HG03571 (cell line): ENCODE measurements around the gene SPIB.

ENCODE experiments used
- ATAC-seq: cut with Tn5 transposase; IDR thresholded peaks from one replicate; pipeline ENCODE4 v1.9.1; 2021; ENCODE audit not compliant: unreplicated experiment

Gene SPIB

DNA sequence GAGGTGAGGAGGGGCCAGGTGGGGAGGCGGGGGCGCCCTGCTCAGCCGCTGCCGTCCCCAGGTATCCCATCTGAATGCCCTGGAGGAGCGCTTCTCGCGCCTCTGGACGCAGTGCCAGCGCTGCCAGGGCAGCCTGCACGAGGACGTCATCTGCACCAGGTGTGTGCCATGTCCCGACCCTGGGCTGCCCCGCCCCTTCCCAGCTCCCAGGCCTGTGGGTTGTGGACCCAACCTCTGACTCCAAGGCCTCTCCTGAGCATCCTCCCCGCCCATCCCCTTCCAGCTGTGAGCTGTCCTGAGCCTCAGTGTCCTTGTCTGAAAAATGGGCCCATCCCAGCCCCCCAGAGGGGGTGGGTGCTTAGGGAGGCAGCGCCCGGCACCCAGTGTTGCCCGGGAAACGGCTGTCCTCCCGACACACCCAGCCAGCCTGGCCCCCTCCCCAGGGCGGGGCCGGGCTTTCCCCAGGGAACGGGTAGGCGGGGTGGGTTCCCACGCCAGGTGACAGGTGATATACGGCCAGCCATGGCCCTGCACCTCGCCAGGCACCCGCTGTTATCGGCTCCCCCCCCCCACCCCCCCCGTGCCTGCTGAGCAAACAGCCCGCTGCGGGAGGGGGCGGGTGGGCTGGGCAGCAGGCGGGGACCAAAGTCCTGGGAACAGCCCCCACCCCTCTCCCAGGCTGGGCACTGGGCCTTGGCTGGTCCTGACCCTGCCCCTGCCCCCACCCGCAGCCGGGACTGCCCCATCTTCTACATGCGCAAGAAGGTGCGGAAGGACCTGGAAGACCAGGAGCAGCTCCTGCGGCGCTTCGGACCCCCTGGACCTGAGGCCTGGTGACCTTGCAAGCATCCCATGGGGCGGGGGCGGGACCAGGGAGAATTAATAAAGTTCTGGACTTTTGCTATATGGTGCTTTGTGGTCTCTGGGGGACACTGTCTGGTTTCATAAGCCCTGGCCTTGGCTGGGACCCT is 1.3 kb upstream of the SPIB start:
- ATAC-seq: no peak

DNA sequence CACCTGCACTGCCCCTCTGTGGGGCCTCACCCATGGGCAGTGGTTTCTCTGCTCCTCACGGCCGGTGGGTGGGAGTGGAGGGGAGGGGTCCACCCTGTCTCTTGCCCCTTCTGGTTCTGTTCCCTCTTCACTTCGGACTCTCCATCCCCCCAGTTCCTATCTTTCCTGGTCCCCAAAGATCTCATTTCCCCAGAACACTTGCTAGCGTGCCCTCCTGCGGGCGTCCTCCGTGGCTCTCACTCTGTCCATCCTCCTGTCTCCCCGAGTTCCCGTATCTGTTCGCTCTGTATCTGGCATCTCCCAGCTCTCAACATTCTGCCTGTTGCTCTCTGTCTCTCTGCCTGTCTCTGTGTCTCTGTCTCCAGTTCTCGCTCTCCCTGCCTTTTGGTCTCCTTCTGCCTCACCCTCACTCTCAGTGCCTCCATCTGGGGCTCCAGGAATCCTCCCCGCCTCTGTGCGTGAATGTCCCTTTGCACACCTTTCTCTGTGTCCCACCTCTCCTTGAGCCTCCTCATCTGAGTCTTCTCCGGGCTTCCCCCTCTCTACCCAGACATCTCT is 363 bp downstream of the SPIB start:
- no peak for ATAC-seq

DNA sequence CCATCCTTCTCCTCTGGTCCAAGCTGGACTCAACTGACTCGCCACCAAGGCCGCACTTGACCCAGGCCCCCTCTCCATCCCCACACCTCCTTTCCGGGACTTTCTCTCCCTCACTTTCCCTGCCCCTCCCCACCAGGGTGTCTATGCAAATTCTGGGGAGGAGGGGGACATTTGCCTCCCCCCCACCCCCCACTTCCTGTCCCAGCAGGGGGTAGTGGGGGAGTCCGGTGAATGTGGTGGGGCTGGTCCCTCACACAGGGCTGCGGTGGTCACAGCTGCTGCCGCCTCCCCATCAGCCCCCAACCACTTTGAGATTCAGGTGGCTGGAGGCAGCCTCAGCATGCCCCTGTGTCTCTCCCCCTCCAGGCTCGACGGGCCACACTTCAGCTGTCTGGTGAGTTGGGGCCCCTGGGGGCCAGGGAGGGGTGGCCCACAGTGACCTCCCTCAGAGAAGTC is 870 bp downstream of the SPIB start:
- no peak for ATAC-seq

DNA sequence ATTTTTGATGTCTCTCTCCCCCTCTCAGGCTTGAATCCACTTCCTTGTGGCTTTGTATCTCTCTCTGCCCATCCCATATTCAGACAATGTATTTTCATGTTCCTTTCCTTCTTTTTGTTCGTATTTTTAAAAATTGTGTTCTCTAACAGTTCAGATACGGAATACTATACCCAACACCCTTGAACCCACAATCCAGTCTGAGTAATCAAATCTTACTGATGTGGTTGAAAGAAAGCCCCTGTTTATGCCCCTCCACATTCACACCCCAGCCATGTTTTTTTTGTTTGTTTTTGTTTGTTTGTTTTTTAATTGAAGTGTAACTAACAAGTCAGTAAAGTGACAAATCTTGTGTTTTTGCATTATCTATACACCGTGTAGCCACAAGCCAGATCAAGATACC is 1.4 kb downstream of the SPIB start:
- no peak for ATAC-seq

DNA sequence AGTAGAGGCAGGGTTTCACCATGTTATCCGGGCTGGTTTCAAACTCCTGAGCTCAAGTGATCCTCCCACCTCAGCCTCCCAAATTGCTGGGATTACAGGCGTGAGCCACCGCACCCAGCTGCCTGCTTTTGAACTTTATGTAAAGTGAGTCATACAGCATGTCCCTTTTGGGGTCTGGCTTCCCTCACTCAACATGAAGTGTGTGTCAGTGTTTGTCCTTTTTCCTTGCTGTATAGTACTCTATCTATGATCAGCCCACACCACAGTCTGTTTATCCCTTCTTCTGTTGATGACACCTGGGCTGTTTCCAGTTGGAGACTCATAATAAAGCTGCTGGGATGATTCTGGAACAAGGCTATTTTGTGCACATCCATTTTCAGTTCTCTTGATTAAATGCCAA is 2.1 kb downstream of the SPIB start:
- ATAC-seq: no peak

DNA sequence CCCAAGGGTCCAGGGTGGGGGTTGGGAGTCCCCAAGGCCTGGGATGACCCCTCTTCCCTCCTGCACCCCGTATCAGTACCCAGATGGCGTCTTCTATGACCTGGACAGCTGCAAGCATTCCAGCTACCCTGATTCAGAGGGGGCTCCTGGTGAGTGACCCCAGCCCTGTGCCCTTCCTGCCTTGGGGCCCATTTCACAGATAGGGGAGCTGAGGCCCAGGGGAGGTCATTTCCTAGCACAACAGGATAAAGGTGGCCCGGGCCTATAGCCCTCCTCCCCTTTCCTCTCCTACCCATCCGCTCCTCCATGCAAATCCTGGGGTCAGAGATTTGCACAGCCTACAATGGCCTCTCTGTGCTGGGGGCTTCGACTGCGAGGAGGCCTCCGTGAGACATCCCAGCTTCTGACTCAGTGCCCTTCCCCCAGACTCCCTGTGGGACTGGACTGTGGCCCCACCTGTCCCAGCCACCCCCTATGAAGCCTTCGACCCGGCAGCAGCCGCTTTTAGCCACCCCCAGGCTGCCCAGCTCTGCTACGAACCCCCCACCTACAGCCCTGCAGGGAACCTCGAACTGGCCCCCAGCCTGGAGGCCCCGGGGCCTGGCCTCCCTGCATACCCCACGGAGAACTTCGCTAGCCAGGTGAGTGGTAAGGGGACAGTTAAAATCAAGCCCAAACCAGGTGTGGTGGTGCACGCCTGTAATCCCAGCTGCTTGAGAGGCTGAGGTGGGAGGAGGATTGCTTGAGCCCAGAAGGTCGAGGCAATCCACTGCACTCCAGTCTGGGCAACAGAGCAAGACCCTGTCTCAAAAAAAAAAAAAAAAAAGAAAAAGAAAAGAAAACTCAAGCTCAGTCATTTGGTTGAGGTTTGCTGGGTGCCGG is 3.9 kb downstream of the SPIB start:
- ATAC-seq: no peak

DNA sequence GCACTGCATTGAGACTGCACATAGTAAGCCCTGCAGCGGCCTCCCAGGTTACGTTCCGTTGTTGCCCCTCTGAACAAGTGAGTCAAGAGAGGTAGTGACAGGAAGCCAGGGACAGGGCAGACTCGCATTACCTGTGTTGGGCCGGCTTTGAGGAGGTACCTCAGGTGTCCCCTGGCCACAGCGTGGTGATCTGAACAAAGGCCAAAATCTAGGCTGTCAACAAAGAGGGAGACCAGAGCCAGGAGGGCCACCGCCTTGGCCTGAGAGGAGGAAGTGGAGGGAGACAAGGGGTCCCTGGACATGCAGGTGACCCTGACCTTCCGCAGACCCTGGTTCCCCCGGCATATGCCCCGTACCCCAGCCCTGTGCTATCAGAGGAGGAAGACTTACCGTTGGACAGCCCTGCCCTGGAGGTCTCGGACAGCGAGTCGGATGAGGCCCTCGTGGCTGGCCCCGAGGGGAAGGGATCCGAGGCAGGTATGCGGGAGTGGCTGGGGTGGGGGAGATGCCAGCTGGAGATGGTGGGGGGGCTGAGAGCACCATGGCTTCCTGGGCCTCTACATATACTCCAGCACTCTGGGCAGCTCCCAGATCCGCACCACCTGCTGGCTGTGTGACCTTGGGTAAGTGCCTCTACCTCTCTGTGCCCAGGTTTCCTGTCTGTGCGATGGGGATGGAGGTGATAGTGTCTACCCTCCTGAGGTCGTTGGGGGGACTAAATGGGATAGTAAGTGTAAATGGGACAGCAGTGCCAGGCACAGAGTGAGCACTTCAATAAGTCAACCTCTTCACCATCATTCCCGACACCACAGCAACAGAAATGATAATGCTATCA is 4.8 kb downstream of the SPIB start:
- no peak for ATAC-seq

DNA sequence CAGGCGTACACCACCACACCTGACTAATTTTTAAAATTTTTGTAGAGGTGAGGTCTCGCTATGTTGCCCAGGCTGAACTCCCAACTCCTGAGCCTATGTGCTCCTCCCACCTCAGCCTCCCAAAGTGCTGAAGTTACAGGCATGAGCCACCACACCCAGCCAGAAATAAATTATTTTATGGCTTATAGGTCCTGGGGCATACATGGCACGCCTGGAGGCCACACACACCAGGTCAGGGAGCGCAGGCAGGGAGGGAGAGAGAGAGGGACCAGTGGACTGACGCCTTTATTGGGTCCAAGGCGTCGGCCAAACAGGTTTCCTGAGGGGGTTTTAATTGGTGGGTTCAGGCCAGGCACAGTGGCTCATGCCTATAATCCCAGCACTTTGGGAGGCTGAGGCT is 6.8 kb downstream of the SPIB start:
- ATAC-seq: no peak

DNA sequence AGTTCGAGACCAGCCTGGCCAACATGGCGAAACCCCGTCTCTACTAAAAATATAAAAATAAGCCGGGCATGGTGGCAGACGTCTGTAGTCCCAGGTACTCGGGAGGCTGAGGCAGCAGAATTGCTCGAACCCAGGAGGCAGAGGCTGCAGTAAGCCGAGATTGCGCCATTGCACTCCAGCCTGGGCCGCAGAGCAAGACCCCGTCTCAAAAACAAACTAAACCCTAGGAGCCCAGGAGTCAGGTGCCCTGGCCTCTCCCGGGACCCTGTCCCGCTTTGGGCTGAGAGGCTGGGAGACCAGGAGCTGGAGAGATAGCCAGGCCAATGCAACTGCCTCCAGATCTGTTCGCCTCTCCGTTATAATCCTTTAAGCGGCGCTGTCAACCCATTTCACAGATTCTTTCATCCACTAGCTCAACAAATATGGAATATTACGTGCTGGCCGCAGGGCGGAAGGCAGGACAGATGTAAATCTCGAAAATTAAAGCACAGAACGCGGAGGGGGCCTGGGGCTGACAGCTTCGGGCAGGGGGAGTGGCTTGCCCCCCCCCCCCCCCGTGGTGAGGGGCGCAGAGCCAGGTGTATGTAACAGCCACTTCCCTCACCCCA is 8.7 kb downstream of the SPIB start:
- no peak for ATAC-seq

DNA sequence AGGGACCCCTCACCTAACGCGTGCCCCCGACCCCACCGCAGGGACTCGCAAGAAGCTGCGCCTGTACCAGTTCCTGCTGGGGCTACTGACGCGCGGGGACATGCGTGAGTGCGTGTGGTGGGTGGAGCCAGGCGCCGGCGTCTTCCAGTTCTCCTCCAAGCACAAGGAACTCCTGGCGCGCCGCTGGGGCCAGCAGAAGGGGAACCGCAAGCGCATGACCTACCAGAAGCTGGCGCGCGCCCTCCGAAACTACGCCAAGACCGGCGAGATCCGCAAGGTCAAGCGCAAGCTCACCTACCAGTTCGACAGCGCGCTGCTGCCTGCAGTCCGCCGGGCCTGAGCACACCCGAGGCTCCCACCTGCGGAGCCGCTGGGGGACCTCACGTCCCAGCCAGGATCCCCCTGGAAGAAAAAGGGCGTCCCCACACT is 9.3 kb downstream of the SPIB start:
- ATAC-seq: no peak

DNA sequence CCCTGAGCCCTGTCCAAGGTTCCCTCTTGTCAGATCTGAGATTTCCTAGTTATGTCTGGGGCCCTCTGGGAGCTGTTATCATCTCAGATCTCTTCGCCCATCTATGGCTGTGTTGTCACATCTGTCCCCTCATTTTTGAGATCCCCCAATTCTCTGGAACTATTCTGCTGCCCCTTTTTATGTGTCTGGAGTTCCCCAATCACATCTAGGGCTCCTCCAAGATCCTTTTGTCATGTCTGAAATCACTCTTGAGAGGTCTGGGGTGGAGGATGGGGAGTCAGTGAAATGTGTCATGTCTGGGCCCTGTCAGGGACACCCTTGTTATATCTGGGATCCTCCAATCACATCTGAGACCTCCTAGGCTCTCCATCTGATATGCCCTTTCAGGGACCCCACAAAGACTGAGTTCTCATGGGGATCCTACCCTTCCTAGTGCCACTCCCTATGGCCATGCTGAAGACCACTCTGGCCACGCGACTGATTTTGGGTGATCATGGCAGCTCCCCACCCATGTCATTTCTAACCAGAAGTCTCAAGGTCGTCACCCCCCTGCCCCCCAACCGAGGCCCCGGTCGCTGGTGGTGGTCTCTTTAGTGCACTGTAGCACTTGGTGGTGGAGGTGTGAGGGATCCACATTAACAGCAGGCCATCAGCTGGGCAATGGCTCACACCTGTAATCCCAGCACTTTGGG is 10.2 kb downstream of the SPIB start:
- ATAC-seq: no peak

DNA sequence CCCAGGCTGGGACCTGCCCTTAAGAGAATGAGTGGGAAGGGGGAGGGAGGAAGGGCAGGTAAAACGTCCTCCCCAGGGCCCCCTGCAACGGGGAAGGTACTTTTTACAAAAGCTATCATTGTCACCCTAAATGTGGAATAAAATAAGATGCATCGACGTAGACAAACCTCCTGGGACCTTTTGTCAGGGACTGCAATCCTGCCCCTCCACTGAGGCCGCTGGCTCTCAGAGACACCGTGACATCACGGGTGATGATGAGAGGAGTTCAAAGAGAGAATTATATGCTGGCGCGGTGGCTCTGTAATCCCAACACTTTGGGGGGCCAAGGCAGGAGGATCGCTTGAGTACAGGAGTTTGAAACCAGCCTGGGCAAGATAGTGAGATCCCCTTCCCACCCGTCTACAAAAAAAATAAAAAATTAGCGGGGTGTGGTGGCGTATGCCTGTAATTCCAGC is 12.2 kb downstream of the SPIB start:
- no peak for ATAC-seq

DNA sequence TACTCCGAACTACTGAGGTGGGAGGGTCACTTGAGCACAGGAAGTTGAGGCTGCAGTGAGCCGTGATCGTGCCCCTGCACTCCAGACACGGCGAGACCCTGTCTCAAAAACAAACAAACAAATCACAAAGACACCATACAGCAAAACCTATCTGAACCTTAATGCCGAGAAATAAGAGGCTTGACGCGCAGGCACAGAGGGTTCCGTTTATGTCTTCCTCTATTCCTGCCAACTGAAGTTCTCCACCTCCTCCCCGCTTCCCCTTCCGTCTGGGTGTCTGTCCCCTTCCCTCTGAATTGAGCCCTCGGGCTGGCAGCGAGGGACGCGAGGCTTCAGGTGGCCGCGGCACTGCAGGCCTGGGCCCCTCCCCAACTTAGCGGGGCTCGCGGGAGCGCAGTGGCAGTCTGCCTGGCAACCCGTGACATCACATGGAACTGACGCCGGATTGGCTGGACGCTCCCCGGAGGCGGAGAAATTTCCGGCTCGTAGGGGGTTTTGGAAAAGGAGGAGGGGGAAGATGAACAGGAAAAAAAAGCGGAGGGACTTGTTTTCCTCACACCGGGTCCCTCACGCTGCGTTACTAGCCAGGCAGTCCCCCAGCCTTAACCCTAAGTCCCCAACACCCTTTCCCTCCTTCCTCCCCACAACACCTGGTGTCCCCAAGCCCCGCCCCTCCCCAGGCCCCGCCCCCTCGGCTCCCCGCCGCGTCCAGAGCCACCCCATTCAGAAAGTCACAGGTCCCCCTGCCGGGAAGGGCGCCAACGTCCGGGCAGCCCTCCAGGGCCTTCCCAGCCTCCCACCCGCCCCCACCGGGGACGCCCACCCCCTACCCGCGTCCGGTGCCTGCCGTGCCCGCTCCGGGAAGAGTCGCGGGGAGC is 12.8 kb downstream of the SPIB start:
- peak; percentile 65 for ATAC-seq

DNA sequence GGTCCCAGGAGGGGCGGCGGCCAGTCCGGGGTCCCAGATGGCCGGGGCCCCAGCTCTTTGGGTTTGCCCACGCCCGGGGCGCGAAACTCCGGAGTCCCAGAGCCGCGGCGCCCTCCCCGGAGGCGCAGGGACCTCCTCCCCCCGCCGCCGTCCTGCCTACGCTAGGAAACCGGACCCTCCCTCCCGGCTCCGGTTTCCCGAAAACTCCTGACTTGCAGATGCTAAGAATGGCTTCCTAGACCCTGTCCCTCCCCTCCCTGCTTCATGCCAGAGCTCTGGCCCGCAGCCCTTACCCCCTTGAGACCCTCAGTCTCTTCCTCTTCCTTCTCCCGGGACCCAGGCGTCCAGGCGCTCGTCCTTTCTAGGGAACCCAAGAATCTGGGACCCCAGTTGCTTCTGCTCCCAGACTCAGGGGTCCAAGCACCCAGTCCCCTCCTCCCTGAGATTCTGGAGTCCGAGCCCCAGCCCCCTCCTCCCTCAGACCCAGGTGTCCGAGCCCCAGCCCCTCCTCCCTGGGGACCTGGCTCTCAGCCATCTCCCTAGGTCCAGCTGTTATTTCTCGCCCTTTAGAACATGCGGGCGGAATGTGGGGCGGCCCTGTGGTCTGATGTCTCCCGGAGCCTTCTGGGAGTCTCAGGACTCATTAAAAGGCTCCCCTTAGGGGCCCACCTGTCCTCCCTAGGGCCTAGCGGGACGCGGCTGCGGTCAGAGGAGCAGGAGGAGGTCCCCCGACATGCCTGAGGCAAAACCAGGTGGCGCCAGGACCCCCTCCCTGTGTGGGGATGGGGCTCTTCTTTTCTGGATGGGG is 13.7 kb downstream of the SPIB start, which contains the start of gene MYBPC2:
Gene MYBPC2 (plus strand): TSS at position 672 of the 808 bp plus-strand sequence. CDS start 62 bp downstream, at position 734.
- ATAC-seq: no peak

DNA sequence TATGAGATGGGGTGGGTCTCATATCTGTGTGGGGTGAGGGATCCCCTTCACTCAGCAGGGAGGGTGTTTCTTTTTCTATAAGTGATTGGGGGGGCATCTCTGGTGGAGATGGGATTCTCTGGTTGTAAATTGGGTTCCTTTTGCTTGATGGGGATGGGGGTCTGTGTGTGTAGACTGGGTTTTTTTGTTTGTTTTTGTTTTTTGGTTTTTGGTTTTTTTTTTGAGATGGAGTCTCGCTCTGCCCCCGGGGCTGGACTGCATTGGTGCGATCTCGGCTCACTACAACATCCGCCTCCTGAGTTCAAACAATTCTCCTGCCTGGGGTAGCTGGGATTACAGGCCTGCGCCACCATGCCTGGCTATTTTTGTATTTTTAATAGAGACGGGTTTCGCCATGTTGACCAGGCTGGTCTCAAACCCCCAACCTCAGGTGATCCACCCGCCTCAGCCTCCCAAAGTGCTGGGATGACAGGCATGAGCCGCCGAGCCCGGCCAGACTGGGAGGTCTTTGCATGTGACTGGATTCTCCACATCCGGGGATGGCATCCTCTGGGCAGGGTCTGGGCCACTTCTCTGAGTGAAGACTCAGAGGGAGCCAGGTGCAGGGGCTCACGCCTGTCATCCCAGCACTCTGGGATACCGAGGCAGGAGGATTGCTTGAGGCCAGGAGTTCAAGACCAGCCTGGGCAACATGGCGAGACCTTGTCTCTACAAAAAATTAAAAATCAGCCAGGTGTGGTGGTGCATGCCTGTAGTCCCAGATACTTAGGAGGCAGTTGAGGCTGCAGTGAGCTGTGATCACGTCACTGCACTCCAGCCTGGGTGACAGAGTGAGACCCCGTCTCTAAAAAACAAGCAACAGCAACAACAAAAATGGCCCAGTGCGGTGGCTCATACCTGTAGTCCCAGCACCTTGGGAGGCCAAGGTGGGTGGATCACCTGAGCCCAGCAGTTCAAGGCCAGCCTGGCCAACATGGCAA is 14.8 kb downstream of the SPIB start:
- no peak for ATAC-seq

DNA sequence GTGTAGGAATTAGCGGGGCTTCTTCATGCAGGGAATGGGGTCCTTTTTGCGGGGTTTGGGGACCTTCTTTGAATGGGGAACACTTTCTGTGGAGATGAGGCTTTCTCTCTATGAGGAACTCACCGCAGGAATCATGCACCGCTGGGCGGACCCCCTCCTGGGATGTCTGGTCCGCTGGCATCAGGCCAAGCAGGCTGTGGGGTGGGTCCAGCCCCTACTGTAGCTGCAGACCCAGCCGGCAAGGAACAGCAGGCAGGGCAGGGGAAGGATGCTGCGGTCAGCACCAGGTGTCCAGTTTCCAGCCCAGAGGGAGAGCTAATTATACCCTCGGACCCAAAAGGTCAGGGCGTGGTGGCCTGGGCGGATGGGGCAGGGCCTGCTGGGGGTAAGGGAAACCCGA is 15.8 kb downstream of the SPIB start:
- no peak for ATAC-seq
